Daoy (cell line): ENCODE data around the gene CCDC150. TPM values are rescaled to one million over a fixed set of nuclear protein-coding genes. Genes with fewer than 3 reads are reported as not detected.

ENCODE experiments used
- DNase-seq: peaks from one replicate; pipeline ENCODE4 v3.0.0-alpha.2; 2015; ENCODE audit warnings: low read depth
- total RNA-seq: library from RNA; depleted of rRNA; stranded (reverse); fragments of >200 nt; shearing (Covaris generic); gene quantifications from 2 replicates; pipeline ENCODE4 v1.2.3, GENCODE V29; 2014; rRNA removed

The CCDC150 gene
- total RNA-seq, 1 experiment from 2014 or later: 12.1 TPM

- DNase-seq: no peak
These were observed 127.6 kb downstream of the CCDC150 start for GRCh38 chr2:196767101-196767500.

Other genes starting within 250 kb of the CCDC150 start
- gene HECW2, start 46.2 kb upstream of the CCDC150 start, total RNA-seq: 4.8 and 7.5 TPM in 2 replicates
- 30.6 and 30.7 TPM in 2 replicates for gene GTF3C3, start 160.0 kb downstream of the CCDC150 start, total RNA-seq
- gene C2orf66, start 169.6 kb downstream of the CCDC150 start, total RNA-seq: not detected in 2 replicates